HL-60 (cell line): ENCODE data around the gene HSPA4L.

ENCODE experiments used
- DNase-seq, 2 experiments: peaks; one replicate each; pipeline ENCODE4 v3.0.0-alpha.2; 2010 to 2020; ENCODE audit warnings: low read depth in 1 of 2, low spot score in 1 of 2
- H3K27ac ChIP-seq: fragments of 250-450 bp; sonication (Bioruptor Pico); replicated peaks from 2 replicates; pipeline ENCODE4 v1.5.1; 2020; ENCODE audit warnings: mild to moderate bottlenecking, moderate library complexity
- H3K27me3 ChIP-seq: fragments of 250-450 bp; sonication (Bioruptor Pico); 2 replicates; pipeline ENCODE4 v1.5.1; 2021; ENCODE audit warnings: mild to moderate bottlenecking, moderate library complexity; ENCODE audit not compliant: insufficient read depth, poor library complexity, severe bottlenecking
- H3K4me3 ChIP-seq: replicated peaks from 2 replicates; pipeline ENCODE4 v1.5.1; 2011; ENCODE audit warnings: mild to moderate bottlenecking, control low read depth, low read length; ENCODE audit not compliant: insufficient read depth
- GABPA ChIP-seq: IDR thresholded peaks from 2 replicates; pipeline ENCODE4 v1.6.1; 2012; ENCODE audit warnings: low read depth
- POLR2AphosphoS5 ChIP-seq: IDR thresholded peaks from 2 replicates; pipeline ENCODE4 v1.6.1; 2012; ENCODE audit warnings: low read depth
- SPI1 ChIP-seq: IDR thresholded peaks from 2 replicates; pipeline ENCODE4 v1.6.1; 2012; ENCODE audit warnings: low read depth, mild to moderate bottlenecking, borderline replicate concordance
- TF ChIP-seq, protein P1 (sequence below): IDR thresholded peaks from one replicate; pipeline ENCODE4 v1.5.1; 2011; ENCODE audit warnings: low read length, control low read depth, inconsistent platforms; ENCODE audit not compliant: insufficient read depth
- TF ChIP-seq, protein P2 (sequence below): IDR thresholded peaks from 2 replicates; pipeline ENCODE4 v1.6.1; 2012; ENCODE audit warnings: low read depth; ENCODE audit not compliant: insufficient replicate concordance

HSPA4L gene

DNA sequence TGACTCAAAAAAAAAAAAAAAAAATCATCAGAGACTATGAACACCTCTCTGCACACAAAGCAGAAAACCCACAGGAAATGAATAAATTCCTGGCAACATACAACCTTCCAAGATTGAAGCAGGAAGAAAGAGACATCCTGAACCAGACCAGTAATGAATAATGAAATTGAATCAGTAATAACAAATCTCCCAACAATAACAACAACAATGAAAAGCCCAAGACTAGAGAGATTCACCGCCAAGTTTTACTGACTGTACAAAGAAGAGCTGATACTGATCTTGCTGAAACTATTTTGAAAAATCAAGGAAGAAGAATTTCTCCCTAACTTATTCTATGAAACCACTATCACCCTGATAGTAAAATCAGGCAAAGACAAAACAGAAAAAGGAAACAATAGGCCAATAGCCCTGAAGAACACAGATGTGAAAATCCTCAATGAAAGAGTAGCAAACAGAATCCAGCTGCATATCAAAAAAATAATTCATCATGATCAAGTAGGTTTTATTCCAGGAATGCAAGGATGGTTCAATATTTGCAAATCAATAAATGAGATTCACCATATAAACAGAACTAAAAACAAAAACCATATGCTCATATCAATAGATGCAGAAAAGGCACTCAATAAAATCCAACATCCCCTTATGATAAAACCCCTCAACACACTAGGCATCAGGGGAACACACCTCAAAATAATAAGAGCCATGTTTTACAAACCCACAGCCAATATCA is 67.5 kb downstream of the HSPA4L start:
- Histone ChIP-seq H3K27me3 (no peaks in the 10 kb centered on the region), H3K27ac (no peak overlapping the region), H3K4me3 (no peak overlapping the region)
- TF ChIP-seq, protein P1, sequence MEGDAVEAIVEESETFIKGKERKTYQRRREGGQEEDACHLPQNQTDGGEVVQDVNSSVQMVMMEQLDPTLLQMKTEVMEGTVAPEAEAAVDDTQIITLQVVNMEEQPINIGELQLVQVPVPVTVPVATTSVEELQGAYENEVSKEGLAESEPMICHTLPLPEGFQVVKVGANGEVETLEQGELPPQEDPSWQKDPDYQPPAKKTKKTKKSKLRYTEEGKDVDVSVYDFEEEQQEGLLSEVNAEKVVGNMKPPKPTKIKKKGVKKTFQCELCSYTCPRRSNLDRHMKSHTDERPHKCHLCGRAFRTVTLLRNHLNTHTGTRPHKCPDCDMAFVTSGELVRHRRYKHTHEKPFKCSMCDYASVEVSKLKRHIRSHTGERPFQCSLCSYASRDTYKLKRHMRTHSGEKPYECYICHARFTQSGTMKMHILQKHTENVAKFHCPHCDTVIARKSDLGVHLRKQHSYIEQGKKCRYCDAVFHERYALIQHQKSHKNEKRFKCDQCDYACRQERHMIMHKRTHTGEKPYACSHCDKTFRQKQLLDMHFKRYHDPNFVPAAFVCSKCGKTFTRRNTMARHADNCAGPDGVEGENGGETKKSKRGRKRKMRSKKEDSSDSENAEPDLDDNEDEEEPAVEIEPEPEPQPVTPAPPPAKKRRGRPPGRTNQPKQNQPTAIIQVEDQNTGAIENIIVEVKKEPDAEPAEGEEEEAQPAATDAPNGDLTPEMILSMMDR = no peak
- TF ChIP-seq SPI1 = no peak
- no peak for TF ChIP-seq GABPA
- no peak for TF ChIP-seq POLR2AphosphoS5
- TF ChIP-seq, protein P2, sequence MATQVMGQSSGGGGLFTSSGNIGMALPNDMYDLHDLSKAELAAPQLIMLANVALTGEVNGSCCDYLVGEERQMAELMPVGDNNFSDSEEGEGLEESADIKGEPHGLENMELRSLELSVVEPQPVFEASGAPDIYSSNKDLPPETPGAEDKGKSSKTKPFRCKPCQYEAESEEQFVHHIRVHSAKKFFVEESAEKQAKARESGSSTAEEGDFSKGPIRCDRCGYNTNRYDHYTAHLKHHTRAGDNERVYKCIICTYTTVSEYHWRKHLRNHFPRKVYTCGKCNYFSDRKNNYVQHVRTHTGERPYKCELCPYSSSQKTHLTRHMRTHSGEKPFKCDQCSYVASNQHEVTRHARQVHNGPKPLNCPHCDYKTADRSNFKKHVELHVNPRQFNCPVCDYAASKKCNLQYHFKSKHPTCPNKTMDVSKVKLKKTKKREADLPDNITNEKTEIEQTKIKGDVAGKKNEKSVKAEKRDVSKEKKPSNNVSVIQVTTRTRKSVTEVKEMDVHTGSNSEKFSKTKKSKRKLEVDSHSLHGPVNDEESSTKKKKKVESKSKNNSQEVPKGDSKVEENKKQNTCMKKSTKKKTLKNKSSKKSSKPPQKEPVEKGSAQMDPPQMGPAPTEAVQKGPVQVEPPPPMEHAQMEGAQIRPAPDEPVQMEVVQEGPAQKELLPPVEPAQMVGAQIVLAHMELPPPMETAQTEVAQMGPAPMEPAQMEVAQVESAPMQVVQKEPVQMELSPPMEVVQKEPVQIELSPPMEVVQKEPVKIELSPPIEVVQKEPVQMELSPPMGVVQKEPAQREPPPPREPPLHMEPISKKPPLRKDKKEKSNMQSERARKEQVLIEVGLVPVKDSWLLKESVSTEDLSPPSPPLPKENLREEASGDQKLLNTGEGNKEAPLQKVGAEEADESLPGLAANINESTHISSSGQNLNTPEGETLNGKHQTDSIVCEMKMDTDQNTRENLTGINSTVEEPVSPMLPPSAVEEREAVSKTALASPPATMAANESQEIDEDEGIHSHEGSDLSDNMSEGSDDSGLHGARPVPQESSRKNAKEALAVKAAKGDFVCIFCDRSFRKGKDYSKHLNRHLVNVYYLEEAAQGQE = no peak
- DNase-seq = no peak

DNA sequence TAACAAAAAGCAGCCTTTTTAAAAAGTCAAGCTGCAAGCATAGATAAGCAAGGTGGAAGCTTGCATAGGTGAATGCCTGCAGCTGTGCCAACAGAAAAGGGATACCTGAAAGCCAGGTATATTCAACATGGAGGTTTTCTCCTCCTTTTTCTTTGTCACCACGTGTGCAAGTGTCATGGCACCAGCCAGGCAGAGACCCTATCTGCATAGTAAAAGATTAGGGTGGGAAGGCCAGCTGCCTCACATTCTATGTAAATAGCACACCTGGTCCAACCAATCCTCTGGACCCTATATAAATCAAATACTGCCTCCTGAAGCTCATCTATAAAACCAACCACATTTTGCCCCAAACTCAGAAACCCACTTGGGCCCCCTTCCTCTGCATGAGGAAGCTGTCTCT is 70.5 kb downstream of the HSPA4L start:
- TF ChIP-seq, protein P1 = no peak
- TF ChIP-seq GABPA = no peak
- Histone ChIP-seq H3K27ac (no peak overlapping the region), H3K4me3 (no peak overlapping the region), H3K27me3 (no peaks in the 10 kb centered on the region)
- DNase-seq = no peak

DNA sequence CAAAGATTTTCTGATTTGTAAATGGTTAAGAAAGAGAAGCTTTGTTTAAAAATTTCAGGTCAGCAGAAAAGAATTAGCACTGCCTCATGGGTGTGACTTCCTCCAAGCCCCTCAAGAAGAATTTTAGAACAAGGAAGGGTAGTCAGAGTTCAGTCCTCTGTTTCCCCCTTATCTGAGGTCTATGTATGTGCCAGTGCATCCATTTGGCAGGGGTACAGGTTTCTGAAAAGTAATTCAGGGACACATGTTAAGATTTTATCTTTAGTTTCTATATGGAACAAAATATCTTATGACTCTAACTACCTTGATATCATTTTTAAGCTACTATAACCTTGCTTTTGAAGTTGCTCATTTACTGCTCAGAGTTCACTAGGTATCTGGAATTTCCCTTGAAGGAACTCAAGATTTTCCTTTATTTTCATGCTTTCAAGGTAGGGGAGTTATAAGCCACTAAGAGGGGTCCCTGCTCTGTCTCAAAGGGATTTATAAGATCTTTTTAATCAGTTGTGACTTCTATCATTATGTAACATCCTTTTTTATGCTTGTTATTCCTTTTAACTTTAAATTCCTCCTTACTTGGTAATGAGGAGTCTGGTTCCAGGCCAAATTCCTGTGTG is 74.2 kb downstream of the HSPA4L start:
- TF ChIP-seq POLR2AphosphoS5 (no peak), SPI1 (no peak), GABPA (no peak)
- TF ChIP-seq, protein P2 = no peak
- TF ChIP-seq, protein P1 = no peak
- Histone ChIP-seq H3K27ac (no peak overlapping the region), H3K27me3 (no peaks in the 10 kb centered on the region), H3K4me3 (no peak overlapping the region)
- no peak for DNase-seq
